ENCODE data around the gene SYNPO2.
"Not testable (repeated sequence)": the region's sequence is repeated elsewhere in the genome, so short reads cannot be mapped to it uniquely, and the experiment has no call there.

Gene SYNPO2

GRCh38 chr4:118997601-118998000, 108.9 kb downstream of the SYNPO2 start:
- DNase-seq (ENCODE audit: insufficient read length, low spot score) (no peak), FAIRE-seq (no peak)
- TF ChIP-seq CTCF (IDR thresholded peaks at IDR 0.05; ENCODE audit: insufficient read depth, missing control alignments) = no peak

- DNase-seq (ENCODE audit: insufficient read length, low spot score) (no peak), FAIRE-seq (no peak)
- TF ChIP-seq CTCF (IDR thresholded peaks at IDR 0.05; ENCODE audit: insufficient read depth, missing control alignments) = no peak
Measured at GRCh38 chr4:118999919-119000318, 111.3 kb downstream of the SYNPO2 start.

DNA sequence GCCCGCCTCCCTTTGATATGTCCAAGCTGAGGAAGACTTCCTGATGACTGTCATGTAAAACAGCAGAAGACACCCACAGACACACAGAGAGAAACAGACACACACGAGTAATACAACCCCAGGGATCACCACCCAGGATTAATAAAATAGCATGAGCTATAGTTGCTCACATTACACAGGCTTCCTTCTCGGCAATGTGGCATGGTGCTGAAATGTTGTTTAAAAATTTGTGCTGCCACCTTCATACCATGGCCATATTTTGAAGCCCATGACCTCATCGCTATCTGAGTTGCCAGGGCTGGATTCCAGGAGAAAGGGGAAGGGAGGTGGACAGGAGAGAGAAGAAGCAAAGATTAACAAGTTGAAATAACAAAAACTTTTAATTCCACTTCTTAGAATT, 111.7 kb downstream of the SYNPO2 start:
- FAIRE-seq (no peak), DNase-seq (ENCODE audit: insufficient read length, low spot score) (no peak)
- TF ChIP-seq CTCF (IDR thresholded peaks at IDR 0.05; ENCODE audit: insufficient read depth, missing control alignments) = no peak

DNA sequence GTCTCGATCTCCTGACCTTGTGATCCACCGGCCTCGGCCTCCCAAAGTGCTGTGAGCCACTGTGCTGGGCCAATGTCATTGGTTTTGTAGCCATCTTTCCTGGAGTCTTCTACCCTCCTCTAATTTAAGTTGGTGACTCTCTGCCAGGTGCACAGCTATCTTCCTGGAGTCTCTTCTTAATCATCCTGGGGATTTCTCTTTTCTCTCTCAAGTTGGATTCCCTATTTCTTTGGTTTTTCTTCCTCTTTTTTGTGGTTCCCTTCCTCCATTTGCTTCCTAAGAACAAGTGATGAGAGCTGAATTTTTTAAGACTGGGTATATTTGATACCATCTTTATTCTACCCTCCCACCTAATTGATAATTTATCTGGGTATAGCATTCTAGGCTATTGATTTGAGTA, 113.8 kb downstream of the SYNPO2 start:
- DNase-seq (ENCODE audit: insufficient read length, low spot score) (no peak), FAIRE-seq (no peak)
- TF ChIP-seq CTCF (IDR thresholded peaks at IDR 0.05; ENCODE audit: insufficient read depth, missing control alignments) = no peak

GRCh38 chr4:119003001-119003400, 114.3 kb downstream of the SYNPO2 start:
- not testable (repeated sequence) for DNase-seq (ENCODE audit: insufficient read length, low spot score); FAIRE-seq

DNA sequence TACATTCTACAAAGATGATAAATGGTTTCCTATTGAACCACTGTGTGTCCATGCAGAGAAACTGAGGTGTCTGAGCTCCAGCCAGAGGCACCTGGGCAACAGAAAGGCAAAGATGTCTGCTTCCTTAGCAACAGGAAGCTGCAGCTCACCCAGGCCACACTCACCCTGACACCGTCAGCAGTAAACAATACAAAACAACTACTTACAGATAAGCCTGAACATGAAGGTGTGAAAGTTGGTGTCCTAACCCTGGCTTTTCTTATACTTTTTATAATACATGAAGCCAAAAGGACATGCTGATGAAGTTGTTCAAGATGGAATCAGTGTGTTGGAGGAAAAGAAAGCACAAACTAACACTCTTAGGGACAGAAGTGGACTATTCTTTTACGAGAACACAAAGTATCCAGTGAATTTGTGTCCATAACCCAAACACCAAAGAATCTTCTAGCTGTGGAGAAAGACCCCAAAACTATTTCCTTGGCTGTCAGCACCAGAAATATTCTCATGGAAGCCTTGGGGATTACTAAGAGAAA, 117.3 kb downstream of the SYNPO2 start:
- no peak for DNase-seq (ENCODE audit: insufficient read length, low spot score)
- TF ChIP-seq CTCF (IDR thresholded peaks at IDR 0.05; ENCODE audit: insufficient read depth, missing control alignments) = no peak
- no peak for FAIRE-seq

DNA sequence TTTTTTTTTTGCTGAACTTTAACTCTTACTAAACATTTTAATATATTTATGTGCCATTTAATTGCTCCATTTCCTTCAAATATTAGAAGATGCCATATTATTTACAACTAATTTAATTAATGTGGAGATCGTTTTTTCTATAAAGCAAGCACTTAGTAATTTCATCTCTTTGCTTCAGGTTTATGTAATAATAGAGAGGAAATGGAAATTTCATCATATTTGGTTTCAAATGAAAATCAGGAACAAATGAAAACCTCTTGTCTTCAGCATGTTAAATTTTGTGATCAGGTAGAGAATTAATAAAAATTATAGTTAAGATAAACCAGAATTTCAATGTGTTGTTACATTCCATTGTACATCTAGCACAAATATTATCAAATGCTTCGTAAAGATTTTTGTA, 120.1 kb downstream of the SYNPO2 start:
- FAIRE-seq (no peak), DNase-seq (ENCODE audit: insufficient read length, low spot score) (no peak)
- TF ChIP-seq CTCF (IDR thresholded peaks at IDR 0.05; ENCODE audit: insufficient read depth, missing control alignments) = no peak

GRCh38 chr4:119010221-119010620, 121.6 kb downstream of the SYNPO2 start:
- DNase-seq (ENCODE audit: insufficient read length, low spot score); FAIRE-seq: not testable (repeated sequence)

Measured in D721Med (cell line).